MCF 10A (cell line): ENCODE results near the gene FAM114A2. TPM values are rescaled to one million over a fixed set of nuclear protein-coding genes. Genes with fewer than 3 reads are reported as not detected.
A peak's percentile ranks its signal among the peaks of the same experiment; 100 is the strongest.

Experiments used
- BruUV-seq: library from RNA; stranded (reverse); fragments of 400-500 nt; replicated peaks from 2 replicates; lab custom pipeline; 2021; lab: Mats Ljungman, UMichigan
- CTCF ChIA-PET: fragments of 300-600 bp; sonication (Branson Sonifier 250); formaldehyde crosslinking; extraction: SDS; loops from one replicate; lab custom pipeline; 2021; ENCODE audit warnings: antibody characterized with exemption, inconsistent platforms; lab: Yijun Ruan, JAX
- POLR2A ChIA-PET: fragments of 300-600, 350-650 bp; sonication (Branson Sonifier 250); formaldehyde crosslinking; extraction: SDS; loops from one replicate; lab custom pipeline; 2020; ENCODE audit warnings: antibody characterized with exemption, inconsistent platforms; lab: Yijun Ruan, JAX
- DNase-seq: peaks from one replicate; pipeline ENCODE4 v3.0.0-alpha.2; 2018; ENCODE audit not compliant: unreplicated experiment
- H3K27ac Mint-ChIP-seq: one replicate; pipeline ENCODE4 v1.8.0; 2022; ENCODE audit warnings: mild to moderate bottlenecking, low read depth, mixed read lengths; ENCODE audit not compliant: unreplicated experiment
- H3K27me3 Mint-ChIP-seq: one replicate; pipeline ENCODE4 v1.8.0; 2022; ENCODE audit warnings: mixed read lengths; ENCODE audit not compliant: insufficient read depth, unreplicated experiment
- H3K36me3 Mint-ChIP-seq: one replicate; pipeline ENCODE4 v1.8.0; 2022; ENCODE audit warnings: mild to moderate bottlenecking, moderate library complexity, mixed read lengths; ENCODE audit not compliant: insufficient read depth, unreplicated experiment
- H3K4me1 Mint-ChIP-seq: one replicate; pipeline ENCODE4 v1.8.0; 2022; ENCODE audit warnings: mixed read lengths; ENCODE audit not compliant: insufficient read depth, unreplicated experiment
- H3K4me3 Mint-ChIP-seq: one replicate; pipeline ENCODE4 v1.8.0; 2022; ENCODE audit warnings: mild to moderate bottlenecking, moderate library complexity, mixed read lengths; ENCODE audit not compliant: unreplicated experiment
- H3K9me3 Mint-ChIP-seq: one replicate; pipeline ENCODE4 v1.8.0; 2022; ENCODE audit warnings: mixed read lengths; ENCODE audit not compliant: unreplicated experiment
- intact Hi-C: fragments of 100-400 bp; cut with micrococcal nuclease; formaldehyde crosslinking; loops from 2 replicates; pipeline ENCODE4 v1.14.1; 2022
- total RNA-seq: library from RNA; stranded (reverse); gene quantifications from 2 replicates; pipeline ENCODE4 v1.2.3, GENCODE V29; 2022
- TF ChIP-seq, protein P1 (sequence below): fragments of 200-600 bp; IDR thresholded peaks from one replicate; pipeline ENCODE4 v1.8.0; 2022; ENCODE audit warnings: antibody characterized with exemption, mild to moderate bottlenecking; ENCODE audit not compliant: unreplicated experiment

Gene FAM114A2
- total RNA-seq, 1 experiment from 2014 or later, result 48.8 TPM

- Mint-ChIP-seq H3K4me3 (no peak overlapping the region), H3K27ac (no peak overlapping the region), H3K36me3 (peaks cover 46% of the 10 kb centered on the region), H3K4me1 (peaks cover 26% of the 10 kb centered on the region), H3K27me3 (no peaks in the 10 kb centered on the region), H3K9me3 (no peaks in the 10 kb centered on the region)
- ChIA-PET CTCF (interaction anchor here (0.6 to 2.4 kb wide), 3 partner anchors 26 to 494 kb away, joined by 4 to 9 read pairs (median 6); no protein-coding TSS in a partner anchor), POLR2A (interaction anchor here (4.5 kb wide), 1 partner anchor 8 kb away, joined by 34 read pairs; the partner anchor contains the start of genes FAM114A2 and MFAP3)
- TF ChIP-seq, protein P1, sequence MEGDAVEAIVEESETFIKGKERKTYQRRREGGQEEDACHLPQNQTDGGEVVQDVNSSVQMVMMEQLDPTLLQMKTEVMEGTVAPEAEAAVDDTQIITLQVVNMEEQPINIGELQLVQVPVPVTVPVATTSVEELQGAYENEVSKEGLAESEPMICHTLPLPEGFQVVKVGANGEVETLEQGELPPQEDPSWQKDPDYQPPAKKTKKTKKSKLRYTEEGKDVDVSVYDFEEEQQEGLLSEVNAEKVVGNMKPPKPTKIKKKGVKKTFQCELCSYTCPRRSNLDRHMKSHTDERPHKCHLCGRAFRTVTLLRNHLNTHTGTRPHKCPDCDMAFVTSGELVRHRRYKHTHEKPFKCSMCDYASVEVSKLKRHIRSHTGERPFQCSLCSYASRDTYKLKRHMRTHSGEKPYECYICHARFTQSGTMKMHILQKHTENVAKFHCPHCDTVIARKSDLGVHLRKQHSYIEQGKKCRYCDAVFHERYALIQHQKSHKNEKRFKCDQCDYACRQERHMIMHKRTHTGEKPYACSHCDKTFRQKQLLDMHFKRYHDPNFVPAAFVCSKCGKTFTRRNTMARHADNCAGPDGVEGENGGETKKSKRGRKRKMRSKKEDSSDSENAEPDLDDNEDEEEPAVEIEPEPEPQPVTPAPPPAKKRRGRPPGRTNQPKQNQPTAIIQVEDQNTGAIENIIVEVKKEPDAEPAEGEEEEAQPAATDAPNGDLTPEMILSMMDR, result no peak
- no peak for DNase-seq
- intact Hi-C loops, result no loop called here
- no TSS peak for BruUV-seq
These were observed 7.8 kb upstream of the FAM114A2 start for GRCh38 chr5:154046486-154046885.

DNA sequence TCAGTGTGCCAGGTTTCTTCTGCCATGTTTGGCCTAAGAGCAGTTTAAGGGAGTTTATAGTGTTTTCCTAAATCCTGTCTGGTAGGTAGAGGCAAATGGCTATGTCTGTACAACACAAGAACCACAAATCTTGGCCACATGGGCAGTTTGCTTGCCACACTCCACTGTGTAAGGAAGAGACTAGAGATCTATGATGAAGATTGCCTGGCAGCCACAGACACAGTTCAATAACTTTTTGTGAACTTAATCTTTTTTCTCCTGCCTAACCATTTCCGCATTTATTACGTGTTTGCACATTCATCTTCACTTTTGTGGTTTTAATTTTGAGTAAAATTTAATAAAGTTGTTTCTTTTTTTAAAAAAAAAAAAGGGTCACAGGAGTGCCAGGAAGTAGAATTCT lies 5.9 kb upstream of the FAM114A2 start:
- Mint-ChIP-seq H3K9me3 (no peaks in the 10 kb centered on the region), H3K4me3 (no peak overlapping the region), H3K27ac (peak overlapping the region; percentile 28), H3K36me3 (peaks cover 36% of the 10 kb centered on the region), H3K27me3 (no peaks in the 10 kb centered on the region), H3K4me1 (peaks cover 37% of the 10 kb centered on the region)
- intact Hi-C loops, result no loop called here
- BruUV-seq, result no TSS peak
- ChIA-PET POLR2A (interaction anchor here (1.3 kb wide), 1 partner anchor 20 kb away, joined by 3 read pairs; no protein-coding TSS in a partner anchor), CTCF (interaction anchor here (0.6 to 2.7 kb wide), 5 partner anchors 16 to 135 kb away, joined by 3 to 9 read pairs (median 5); no protein-coding TSS in a partner anchor)
- TF ChIP-seq, protein P1, result no peak
- no peak for DNase-seq

GRCh38 chr5:154044099-154044498 lies 5.4 kb upstream of the FAM114A2 start:
- Mint-ChIP-seq H3K27ac (no peak overlapping the region), H3K27me3 (no peaks in the 10 kb centered on the region), H3K36me3 (peaks cover 31% of the 10 kb centered on the region), H3K4me3 (no peak overlapping the region), H3K4me1 (peaks cover 41% of the 10 kb centered on the region), H3K9me3 (no peaks in the 10 kb centered on the region)
- CTCF ChIA-PET, result interaction anchor here (1.1 to 2.7 kb wide), 2 partner anchors 26 to 136 kb away, joined by 5 to 7 read pairs; no protein-coding TSS in a partner anchor
- TF ChIP-seq, protein P1, result no peak
- BruUV-seq, result no TSS peak
- POLR2A ChIA-PET, result no interaction called here
- intact Hi-C loops, result no loop called here
- DNase-seq, result no peak

DNA sequence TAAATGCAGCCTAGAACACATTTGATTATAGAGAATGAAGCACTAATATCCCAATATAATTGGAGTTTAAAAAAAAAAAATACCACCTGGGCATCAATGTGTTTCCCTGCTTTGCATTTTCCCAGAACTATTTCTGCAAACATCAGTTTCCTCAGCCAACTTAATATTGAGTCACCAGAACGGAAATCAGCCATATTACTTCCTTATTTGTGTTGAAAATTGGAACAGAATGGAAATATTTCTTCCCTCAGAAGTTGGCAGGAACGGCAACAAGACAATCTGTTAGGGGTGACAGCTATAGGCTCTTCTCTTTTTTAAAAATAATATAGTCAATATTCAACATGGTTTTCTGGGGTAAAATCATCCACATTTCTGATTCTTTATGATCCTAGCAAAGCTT lies 4.1 kb upstream of the FAM114A2 start:
- H3K4me3 Mint-ChIP-seq, result no peak overlapping the region
- POLR2A ChIA-PET, result interaction anchor here (1.1 kb wide), 1 partner anchor 15 kb away, joined by 3 read pairs; no protein-coding TSS in a partner anchor

More for the DNA sequence above, 4.1 kb upstream of the FAM114A2 start:
- CTCF ChIA-PET, result interaction anchor here (0.6 to 2.7 kb wide), 9 partner anchors 8 to 1095 kb away, joined by 3 to 7 read pairs (median 3); no protein-coding TSS in a partner anchor
- H3K27ac Mint-ChIP-seq, result peak overlapping the region; percentile 79
- H3K4me1 Mint-ChIP-seq, result peaks cover 44% of the 10 kb centered on the region
- no peak for DNase-seq
- no peaks in the 10 kb centered on the region for H3K9me3 Mint-ChIP-seq
- H3K36me3 Mint-ChIP-seq, result peaks cover 31% of the 10 kb centered on the region
- TF ChIP-seq, protein P1, result no peak
- H3K27me3 Mint-ChIP-seq, result no peaks in the 10 kb centered on the region
- BruUV-seq, result no TSS peak
- intact Hi-C loops, result no loop called here
